Transverse colon (tissue), 4 donors: ENCODE measurements around the gene LRFN4.

ENCODE experiments used
- CTCF ChIP-seq, 5 experiments: fragments of 200-600 bp in 3 of 5; fragments of 450-650 bp in 2 of 5; sonication (generic) in 3 of 5; IDR thresholded peaks; 1 replicate in 2 of 5; 2 replicates in 3 of 5; pipeline ENCODE4 v1.5.1; 2016 to 2017; ENCODE audit warnings: antibody characterized with exemption in 5 of 5, inconsistent platforms in 3 of 5, mild to moderate bottlenecking in 2 of 5, moderate library complexity in 1 of 5
- EP300 ChIP-seq: sonication (generic); formaldehyde crosslinking; IDR thresholded peaks from one replicate; pipeline ENCODE4 v1.6.1; 2017; ENCODE audit warnings: antibody characterized with exemption, low read depth
- POLR2A ChIP-seq: fragments of 450-650 bp; IDR thresholded peaks from one replicate; pipeline ENCODE4 v1.6.1; 2016; ENCODE audit warnings: antibody characterized with exemption, mild to moderate bottlenecking, moderate library complexity
- POLR2AphosphoS5 ChIP-seq, 3 donors: sonication (generic); formaldehyde crosslinking; IDR thresholded peaks; one replicate each; pipeline ENCODE4 v1.6.1; 2016; ENCODE audit warnings: antibody characterized with exemption in 3 of 3

GRCh38 chr11:66880496-66881450 lies 23.9 kb downstream of the LRFN4 start:
- TF ChIP-seq POLR2A, result no peak
- no peak for TF ChIP-seq CTCF (IDR thresholded peaks at IDR 0.05)
- no peak for TF ChIP-seq POLR2AphosphoS5 (IDR thresholded peaks at IDR 0.05)
- no peak for TF ChIP-seq EP300
